Keratinocyte (primary cell): ENCODE results near the gene PACSIN2. TPM values are rescaled to one million over a fixed set of nuclear protein-coding genes. Genes with fewer than 3 reads are reported as not detected.

Experiments
- DNase-seq: peaks from one replicate; pipeline ENCODE4 v3.0.0-alpha.2; 2011; ENCODE audit warnings: low read depth, missing footprints, low spot score
- FAIRE-seq: peaks from 2 replicates; lab custom pipeline; 2011; peaks lifted over from hg19 to GRCh38; lab: Jason Lieb, UNC
- H2AFZ ChIP-seq: 2 replicates; pipeline ENCODE4 v1.6.0; 2012; ENCODE audit warnings: low read length, control low read depth, inconsistent platforms; ENCODE audit not compliant: control insufficient read depth
- H3K27ac ChIP-seq: 2 replicates; pipeline ENCODE4 v1.5.1; 2011; ENCODE audit warnings: low read length; ENCODE audit not compliant: control insufficient read depth, insufficient read depth
- H3K27me3 ChIP-seq: 3 replicates; pipeline ENCODE4 v1.6.0; 2011; ENCODE audit warnings: low read length; ENCODE audit not compliant: control insufficient read depth, insufficient read depth; ENCODE audit errors: extremely low read depth
- H3K36me3 ChIP-seq, 2 experiments: 2 replicates in 1 of 2; 3 replicates in 1 of 2; pipeline ENCODE4 v1.5.1; 2011; ENCODE audit warnings: low read length in 2 of 2, mild to moderate bottlenecking in 1 of 2; ENCODE audit not compliant: control insufficient read depth in 2 of 2, insufficient read depth in 2 of 2; ENCODE audit errors: extremely low read depth in 1 of 2
- H3K4me1 ChIP-seq: 3 replicates; pipeline ENCODE4 v1.5.1; 2011; ENCODE audit warnings: low read length; ENCODE audit not compliant: control insufficient read depth, insufficient read depth; ENCODE audit errors: extremely low read depth
- H3K4me2 ChIP-seq: 3 replicates; pipeline ENCODE4 v1.6.0; 2011; ENCODE audit warnings: low read depth, low read length; ENCODE audit not compliant: control insufficient read depth, insufficient read depth; ENCODE audit errors: extremely low read depth
- H3K4me3 ChIP-seq, 3 experiments: fragments of 200-600 bp in 1 of 3; sonication (generic) in 1 of 3; 2 replicates in 2 of 3; 3 replicates in 1 of 3; pipeline ENCODE4 v1.5.1; 2011 to 2016; ENCODE audit warnings: low read length in 3 of 3, mild to moderate bottlenecking in 3 of 3, control low read depth in 2 of 3, inconsistent platforms in 1 of 3, low read depth in 1 of 3, mixed read lengths in 1 of 3, mixed run types in 1 of 3, moderate library complexity in 1 of 3; ENCODE audit not compliant: control insufficient read depth in 2 of 3, insufficient read depth in 2 of 3; ENCODE audit errors: extremely low read depth in 1 of 3
- H3K79me2 ChIP-seq: 2 replicates; pipeline ENCODE4 v1.6.0; 2012; ENCODE audit warnings: low read length; ENCODE audit not compliant: control insufficient read depth, insufficient read depth
- H3K9ac ChIP-seq: 3 replicates; pipeline ENCODE4 v1.6.0; 2011; ENCODE audit warnings: low read length; ENCODE audit not compliant: control insufficient read depth, insufficient read depth; ENCODE audit errors: extremely low read depth
- H3K9me1 ChIP-seq: 3 replicates; pipeline ENCODE4 v1.6.0; 2011; ENCODE audit warnings: low read length; ENCODE audit not compliant: control insufficient read depth, insufficient read depth; ENCODE audit errors: extremely low read depth
- H3K9me3 ChIP-seq: 2 replicates; pipeline ENCODE4 v1.5.1; 2012; ENCODE audit warnings: low read depth, low read length; ENCODE audit not compliant: control insufficient read depth
- H4K20me1 ChIP-seq: 3 replicates; pipeline ENCODE4 v1.6.0; 2011; ENCODE audit warnings: low read length; ENCODE audit not compliant: control insufficient read depth, insufficient read depth; ENCODE audit errors: extremely low read depth
- CTCF ChIP-seq, 3 experiments: IDR thresholded peaks in 1 of 3; conservative IDR thresholded peaks in 1 of 3; optimal IDR thresholded peaks in 1 of 3; 2 replicates in 2 of 3; 3 replicates in 1 of 3; pipeline versions ENCODE3 to v1.5.1; 2011; ENCODE audit warnings: low read length in 3 of 3, mild to moderate bottlenecking in 3 of 3, moderate library complexity in 2 of 3, control low read depth in 1 of 3, inconsistent platforms in 1 of 3; ENCODE audit not compliant: insufficient read depth in 2 of 3; ENCODE audit errors: extremely low read depth in 1 of 3
- EZH2 ChIP-seq: IDR thresholded peaks from one replicate; pipeline ENCODE4 v1.6.1; 2012; ENCODE audit warnings: inconsistent platforms, mild to moderate bottlenecking, low read length, moderate library complexity
- dilution Hi-C: fragments of 300-500 bp; cut with MboI; formaldehyde crosslinking; loops from one replicate; pipeline ENCODE4 v1.7.0; 2020; ENCODE audit warnings: low sequenced_read_pairs; ENCODE audit not compliant: extremely low pct_ligation_motif_present
- polyA plus RNA-seq, 5 experiments: library from polyadenylated mRNA; depleted of rRNA in 3 of 5; stranded (reverse) in 3 of 5; stranded (forward) in 1 of 5; unstranded in 1 of 5; fragments of >200 nt; gene quantifications; 1 replicate in 1 of 5; 2 replicates in 3 of 5; 3 replicates in 1 of 5; pipeline versions ENCODE4 v1.2.1 to v1.2.3, GENCODE V29; 2011 to 2012; ENCODE audit warnings: missing spikeins in 2 of 5, low read depth in 1 of 5, low replicate concordance in 1 of 5

The PACSIN2 gene
- polyA plus RNA-seq, 1 donor (not counting 4 experiments of a cell fraction or from before 2014, with no cell fraction given) = 55.5 TPM

- no peak overlapping the region for H3K4me2 ChIP-seq
- H3K9me3 ChIP-seq = no peaks in the 10 kb centered on the region
- no peak for FAIRE-seq
- H3K9ac ChIP-seq = no peak overlapping the region
- peaks cover 8 to 14% of the 10 kb centered on the region in 2 experiments for H3K36me3 ChIP-seq
- dilution Hi-C loops = no loop called here
- H3K4me3 ChIP-seq = no peak overlapping the region
- TF ChIP-seq EZH2 (no peak), CTCF (optimal IDR thresholded peaks at IDR 0.05 in 1 of 3, IDR thresholded peaks at IDR 0.05 in 1 of 3, conservative IDR thresholded peaks at IDR 0.05 in 1 of 3; ENCODE audit: extremely low read depth in 1 of 3, insufficient read depth in 2 of 3, low read length in 3 of 3) (peak in 1 of 3 experiments; percentile 12)
- peaks cover 17% of the 10 kb centered on the region for H4K20me1 ChIP-seq
- no peak overlapping the region for H2AFZ ChIP-seq
- H3K27ac ChIP-seq = no peak overlapping the region
- DNase-seq = no peak
- no peaks in the 10 kb centered on the region for H3K27me3 ChIP-seq
- peaks cover 34% of the 10 kb centered on the region for H3K79me2 ChIP-seq
- peaks cover 18% of the 10 kb centered on the region for H3K4me1 ChIP-seq
- peaks cover 7% of the 10 kb centered on the region for H3K9me1 ChIP-seq
These were observed 104.6 kb downstream of the PACSIN2 start for GRCh38 chr22:42910221-42910942.

- DNase-seq = no peak
- peaks cover 18% of the 10 kb centered on the region for H3K4me1 ChIP-seq
- no peaks in the 10 kb centered on the region for H3K27me3 ChIP-seq
These were observed 105.4 kb downstream of the PACSIN2 start for GRCh38 chr22:42909363-42910058.

More at GRCh38 chr22:42909363-42910058, 105.4 kb downstream of the PACSIN2 start:
- H3K9me3 ChIP-seq = no peaks in the 10 kb centered on the region
- H3K4me2 ChIP-seq = no peak overlapping the region
- H3K9ac ChIP-seq = no peak overlapping the region
- peaks cover 17% of the 10 kb centered on the region for H4K20me1 ChIP-seq
- dilution Hi-C loops = no loop called here
- TF ChIP-seq CTCF (optimal IDR thresholded peaks at IDR 0.05 in 1 of 3, IDR thresholded peaks at IDR 0.05 in 1 of 3, conservative IDR thresholded peaks at IDR 0.05 in 1 of 3; ENCODE audit: extremely low read depth in 1 of 3, insufficient read depth in 2 of 3, low read length in 3 of 3) (no peak), EZH2 (no peak)
- peaks cover 8 to 15% of the 10 kb centered on the region in 2 experiments for H3K36me3 ChIP-seq
- peaks cover 7% of the 10 kb centered on the region for H3K9me1 ChIP-seq
- H3K4me3 ChIP-seq = no peak overlapping the region
- H3K79me2 ChIP-seq = peaks cover 33% of the 10 kb centered on the region
- no peak overlapping the region for H3K27ac ChIP-seq
- FAIRE-seq = no peak
- no peak overlapping the region for H2AFZ ChIP-seq
